ENCODE results near the gene TNFRSF1B. TPM values are rescaled to one million over a fixed set of nuclear protein-coding genes. Genes with fewer than 3 reads are reported as not detected.

Gene TNFRSF1B
- total RNA-seq, 3 donors from 2014 or later = 25.0 to 48.8 (median 35.1) TPM

DNA sequence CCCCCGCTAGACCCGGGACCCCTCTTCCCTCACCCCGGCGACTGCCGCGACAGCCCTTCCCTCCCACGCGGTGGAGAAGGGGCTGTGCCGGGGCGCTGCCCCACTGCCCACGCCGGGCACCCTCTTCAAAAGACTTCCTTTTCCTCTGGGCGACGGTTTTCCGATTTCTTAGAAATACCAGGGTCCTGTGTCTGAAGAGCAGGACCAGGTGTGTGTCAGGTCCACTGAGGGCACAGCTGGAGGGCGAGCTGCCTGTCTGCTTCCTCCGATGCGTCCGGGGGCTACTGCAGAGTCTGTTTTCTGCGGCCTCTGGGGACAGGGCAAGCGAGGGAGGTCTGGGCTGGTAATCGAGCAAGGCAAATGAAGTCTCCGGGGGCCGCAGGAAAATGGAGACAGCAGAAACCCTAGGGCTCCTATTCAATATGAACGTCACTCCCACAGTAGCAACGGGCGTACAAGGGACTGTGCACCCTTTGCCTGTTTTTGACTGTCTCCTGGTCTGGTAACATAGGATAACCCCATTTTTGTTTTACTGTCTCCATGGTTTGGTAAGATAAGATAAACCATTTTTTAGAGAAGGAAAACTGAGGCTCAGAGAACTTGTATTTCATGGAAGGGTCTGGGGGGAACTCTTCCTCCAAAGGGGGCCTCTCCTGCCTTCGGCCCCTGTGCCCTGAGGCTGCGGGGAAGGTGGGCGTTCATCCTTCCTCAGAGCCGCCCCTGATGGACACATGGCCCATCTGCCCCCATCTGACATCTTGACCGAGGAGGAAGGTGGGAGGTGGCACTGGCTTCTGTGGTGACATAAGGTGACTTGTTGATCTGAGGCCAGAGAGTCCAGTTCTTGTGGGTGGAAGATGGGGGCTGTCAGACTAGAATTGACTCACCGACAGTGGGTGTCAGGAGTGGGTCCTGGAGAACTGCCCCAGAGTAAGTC, 970 bp downstream of the TNFRSF1B start:
- Histone ChIP-seq H3K9me3 (no peaks in the 10 kb centered on the region), H3K4me3 (peak overlapping the region; percentile 85 to 94 (median 90)), H3K36me3 (no peaks in the 10 kb centered on the region), H3K27me3 (no peaks in the 10 kb centered on the region), H3K4me1 (peaks cover 0 to 3% of the 10 kb centered on the region in 2 donors), H3K27ac (peak overlapping the region; percentile 80 to 93)
- no peak for TF ChIP-seq POLR2A (IDR thresholded peaks at IDR 0.05)
- no peak for TF ChIP-seq POLR2AphosphoS5 (IDR thresholded peaks at IDR 0.05)
- TF ChIP-seq, protein P1, sequence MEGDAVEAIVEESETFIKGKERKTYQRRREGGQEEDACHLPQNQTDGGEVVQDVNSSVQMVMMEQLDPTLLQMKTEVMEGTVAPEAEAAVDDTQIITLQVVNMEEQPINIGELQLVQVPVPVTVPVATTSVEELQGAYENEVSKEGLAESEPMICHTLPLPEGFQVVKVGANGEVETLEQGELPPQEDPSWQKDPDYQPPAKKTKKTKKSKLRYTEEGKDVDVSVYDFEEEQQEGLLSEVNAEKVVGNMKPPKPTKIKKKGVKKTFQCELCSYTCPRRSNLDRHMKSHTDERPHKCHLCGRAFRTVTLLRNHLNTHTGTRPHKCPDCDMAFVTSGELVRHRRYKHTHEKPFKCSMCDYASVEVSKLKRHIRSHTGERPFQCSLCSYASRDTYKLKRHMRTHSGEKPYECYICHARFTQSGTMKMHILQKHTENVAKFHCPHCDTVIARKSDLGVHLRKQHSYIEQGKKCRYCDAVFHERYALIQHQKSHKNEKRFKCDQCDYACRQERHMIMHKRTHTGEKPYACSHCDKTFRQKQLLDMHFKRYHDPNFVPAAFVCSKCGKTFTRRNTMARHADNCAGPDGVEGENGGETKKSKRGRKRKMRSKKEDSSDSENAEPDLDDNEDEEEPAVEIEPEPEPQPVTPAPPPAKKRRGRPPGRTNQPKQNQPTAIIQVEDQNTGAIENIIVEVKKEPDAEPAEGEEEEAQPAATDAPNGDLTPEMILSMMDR (IDR thresholded peaks at IDR 0.05) = no peak
- DNase-seq (ENCODE audit: low spot score in 2 of 2) = no peak
- intact Hi-C loops (cut with DNase I; ENCODE audit: low total_unique reads) = no loop called here

DNA sequence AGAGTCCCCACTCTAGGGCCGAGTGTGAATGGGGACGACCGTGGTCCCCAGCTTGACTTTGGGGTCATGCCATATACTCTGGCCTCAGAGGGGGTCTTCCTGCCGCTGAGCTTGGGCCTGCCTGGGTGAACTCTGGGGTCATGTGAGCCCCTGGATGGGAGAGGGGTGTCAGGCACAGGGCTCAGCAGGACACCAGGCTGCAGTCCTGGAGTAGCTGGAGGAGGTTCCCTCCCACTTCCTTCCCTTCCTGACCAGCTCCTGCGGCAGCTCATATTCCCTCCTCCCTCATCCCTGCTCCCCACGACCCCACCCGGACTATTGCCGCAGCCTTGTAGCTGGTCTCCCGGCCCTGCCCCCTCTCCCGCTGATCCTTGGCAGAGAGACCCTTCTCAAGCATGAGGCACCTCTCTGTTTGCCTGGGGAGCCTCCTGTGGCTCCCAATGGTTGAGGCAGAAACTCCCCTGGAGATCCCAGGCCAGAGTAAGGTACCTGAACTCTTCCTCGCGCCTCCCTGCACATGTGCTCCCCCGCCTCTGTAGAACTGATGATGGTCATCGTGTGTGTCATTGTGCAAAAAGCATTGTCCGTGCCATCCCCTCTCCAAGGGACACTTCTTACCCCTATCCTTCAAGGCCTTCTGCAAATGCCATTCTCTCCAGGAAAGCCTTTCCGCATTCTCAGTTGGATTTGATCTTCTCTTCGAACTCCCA, 1.8 kb downstream of the TNFRSF1B start:
- peak overlapping the region; percentile 80 to 93 for H3K27ac ChIP-seq
- no peak for DNase-seq (ENCODE audit: low spot score in 2 of 2)
- no peaks in the 10 kb centered on the region for H3K27me3 ChIP-seq
- peak overlapping the region; percentile 85 to 94 (median 90) for H3K4me3 ChIP-seq
- no peaks in the 10 kb centered on the region for H3K36me3 ChIP-seq
- intact Hi-C loops (cut with DNase I; ENCODE audit: low total_unique reads) = no loop called here
- H3K4me1 ChIP-seq = peaks cover 0 to 3% of the 10 kb centered on the region in 2 donors
- H3K9me3 ChIP-seq = no peaks in the 10 kb centered on the region
- TF ChIP-seq, protein P1 (IDR thresholded peaks at IDR 0.05) = no peak
- no peak for TF ChIP-seq POLR2A (IDR thresholded peaks at IDR 0.05)
- no peak for TF ChIP-seq POLR2AphosphoS5 (IDR thresholded peaks at IDR 0.05)

DNA sequence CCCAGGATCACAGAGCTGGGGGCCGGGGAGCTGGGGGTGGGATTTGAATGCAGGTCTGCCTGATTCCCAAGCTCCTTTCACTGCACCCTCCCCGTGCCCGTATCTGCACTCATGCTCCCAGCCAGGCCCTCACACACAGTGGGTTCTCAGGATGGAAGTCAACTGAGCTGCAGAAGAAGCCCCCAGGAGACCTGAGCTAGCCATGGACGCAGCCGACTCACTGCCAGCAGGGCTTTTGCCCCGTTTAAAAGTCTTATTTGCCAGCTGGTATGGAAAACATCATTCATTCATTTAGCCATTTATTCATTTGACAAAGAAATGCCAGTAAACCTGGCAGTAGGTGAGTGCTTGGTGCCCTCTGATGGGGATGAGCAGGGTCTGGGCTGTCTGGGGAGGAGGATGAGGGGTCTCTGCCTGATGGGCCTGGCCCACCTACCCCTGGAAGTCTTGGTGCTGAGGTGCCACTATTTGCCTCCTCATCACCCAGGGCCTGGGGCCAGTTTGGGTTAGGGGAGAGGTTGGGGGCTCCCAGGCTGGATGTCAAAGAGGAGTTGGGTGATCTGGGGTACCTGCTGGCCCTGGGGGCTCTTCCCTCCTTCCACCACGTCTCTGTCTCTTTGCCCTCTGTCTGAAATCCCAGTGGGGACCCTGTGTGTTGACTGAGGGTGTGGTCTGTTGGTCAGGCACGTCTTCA, 2.8 kb downstream of the TNFRSF1B start:
- Histone ChIP-seq H3K9me3 (no peaks in the 10 kb centered on the region), H3K4me1 (peaks cover 0 to 3% of the 10 kb centered on the region in 2 donors), H3K27ac (peak overlapping the region; percentile 29 to 93), H3K4me3 (peak overlapping the region in 2 of 3 donors; percentile 90 to 94), H3K27me3 (no peaks in the 10 kb centered on the region), H3K36me3 (no peaks in the 10 kb centered on the region)
- intact Hi-C loops (cut with DNase I; ENCODE audit: low total_unique reads) = no loop called here
- TF ChIP-seq, protein P1 (IDR thresholded peaks at IDR 0.05) = no peak
- TF ChIP-seq POLR2AphosphoS5 (IDR thresholded peaks at IDR 0.05) = no peak
- no peak for TF ChIP-seq POLR2A (IDR thresholded peaks at IDR 0.05)
- no peak for DNase-seq (ENCODE audit: low spot score in 2 of 2)

DNA sequence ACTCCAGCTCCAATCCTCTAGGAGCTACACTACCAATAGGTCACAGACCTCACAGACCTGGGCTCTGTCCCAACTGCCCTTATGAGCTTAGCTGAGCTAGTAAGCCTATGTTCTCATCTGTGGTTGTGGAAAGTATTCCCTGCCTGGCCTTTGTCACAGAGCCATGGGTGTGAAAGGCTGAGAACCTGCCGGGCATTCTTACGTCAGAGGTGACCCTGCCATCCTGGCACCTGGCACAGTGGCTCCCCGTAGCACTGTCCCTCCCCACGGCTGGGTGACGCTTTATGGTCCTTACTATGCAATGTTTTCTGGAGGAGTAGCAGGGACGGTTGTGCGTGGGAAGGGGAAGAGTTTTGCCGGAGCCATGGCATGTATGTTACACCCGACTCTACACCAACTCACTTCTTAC, 3.5 kb downstream of the TNFRSF1B start:
- Histone ChIP-seq H3K36me3 (no peaks in the 10 kb centered on the region), H3K4me3 (peak overlapping the region in 2 of 3 donors; percentile 2 to 94), H3K27me3 (no peaks in the 10 kb centered on the region), H3K4me1 (peaks cover 0 to 3% of the 10 kb centered on the region in 2 donors), H3K27ac (peak overlapping the region; percentile 29 to 93), H3K9me3 (no peaks in the 10 kb centered on the region)
- intact Hi-C loops (cut with DNase I; ENCODE audit: low total_unique reads) = no loop called here
- no peak for DNase-seq (ENCODE audit: low spot score in 2 of 2)
- no peak for TF ChIP-seq POLR2A (IDR thresholded peaks at IDR 0.05)
- TF ChIP-seq, protein P1 (IDR thresholded peaks at IDR 0.05) = no peak
- TF ChIP-seq POLR2AphosphoS5 (IDR thresholded peaks at IDR 0.05) = no peak
